ENCODE measurements around the gene ACD. TPM values are rescaled to one million over a fixed set of nuclear protein-coding genes. Genes with fewer than 3 reads are reported as not detected.

Gene ACD
- total RNA-seq, 6 experiments from 2014 or later, result 4.0 to 8.2 (median 5.9) TPM

- H3K4me1 ChIP-seq, result peaks cover 0 to 1% (median 0%) of the 10 kb centered on the region in 4 donors
- DNase-seq, result peak in 2 of 3 donors; percentile 37 to 41
- TF ChIP-seq POLR2A (IDR thresholded peaks at IDR 0.05), result no peak
- no peak for TF ChIP-seq CTCF (IDR thresholded peaks at IDR 0.05)
- intact Hi-C loops (cut with DNase I), result no loop called here
- ATAC-seq, result no peak
- WGBS (ENCODE audit: insufficient coverage, low coverage, low lambda C conversion rate, missing lambda C conversion rate), result no CpG with 5 or more reads among the region's 13 CpGs
- no peak overlapping the region for H3K4me3 ChIP-seq
- H3K9me3 ChIP-seq, result no peaks in the 10 kb centered on the region
- H3K36me3 ChIP-seq, result no peaks in the 10 kb centered on the region
- H3K27me3 ChIP-seq, result peaks cover 0 to 4% of the 10 kb centered on the region in 2 donors
- H3K27ac ChIP-seq, result no peak overlapping the region
Observed at GRCh38 chr16:67647681-67648080, 12.4 kb downstream of the ACD start.

GRCh38 chr16:67647111-67647651 lies 12.9 kb downstream of the ACD start:
- no peak for TF ChIP-seq POLR2A (IDR thresholded peaks at IDR 0.05)
- no peak for TF ChIP-seq CTCF (IDR thresholded peaks at IDR 0.05)
- Histone ChIP-seq H3K4me3 (no peak overlapping the region), H3K27me3 (peaks cover 0 to 4% of the 10 kb centered on the region in 2 donors), H3K9me3 (no peaks in the 10 kb centered on the region), H3K4me1 (peaks cover 0 to 6% (median 0%) of the 10 kb centered on the region in 4 donors), H3K36me3 (no peaks in the 10 kb centered on the region), H3K27ac (no peak overlapping the region)
- intact Hi-C loops (cut with DNase I), result no loop called here
- ATAC-seq, result no peak
- WGBS (ENCODE audit: insufficient coverage, low coverage, low lambda C conversion rate, missing lambda C conversion rate), result no CpG with 5 or more reads among the region's 15 CpGs
- DNase-seq, result no peak

- Histone ChIP-seq H3K27ac (no peak overlapping the region), H3K27me3 (peaks cover 0 to 4% of the 10 kb centered on the region in 2 donors)
- no peak for ATAC-seq
Observed at GRCh38 chr16:67645397-67646121, 14.5 kb downstream of the ACD start.

DNA sequence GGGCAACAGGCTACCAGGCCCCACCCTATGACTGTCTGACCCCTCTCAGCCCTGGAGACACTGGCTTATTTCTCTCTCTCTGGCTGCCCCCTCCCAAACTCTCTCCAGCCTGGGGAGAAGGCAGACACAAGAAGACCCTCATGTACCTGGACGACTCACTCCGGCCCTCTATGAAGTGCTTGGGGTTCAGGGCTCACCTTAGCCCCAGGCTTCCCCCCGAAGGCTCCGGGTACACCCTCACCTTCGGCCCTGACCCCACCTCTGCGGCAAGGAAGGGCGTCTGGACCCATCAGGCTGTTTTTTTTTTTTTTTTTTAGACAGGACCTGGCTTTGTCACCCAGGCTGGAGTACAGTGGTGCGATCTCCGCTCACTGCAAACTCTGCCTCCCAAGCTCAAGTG lies 16.0 kb downstream of the ACD start:
- Histone ChIP-seq H3K4me1 (peaks cover 0 to 18% (median 4%) of the 10 kb centered on the region in 4 donors), H3K36me3 (peaks cover 0 to 3% (median 0%) of the 10 kb centered on the region in 4 donors), H3K27me3 (peaks cover 0 to 4% of the 10 kb centered on the region in 2 donors), H3K27ac (no peak overlapping the region), H3K4me3 (no peak overlapping the region), H3K9me3 (no peaks in the 10 kb centered on the region)
- DNase-seq, result no peak
- intact Hi-C loops (cut with DNase I), result no loop called here
- no peak for ATAC-seq
- TF ChIP-seq CTCF (IDR thresholded peaks at IDR 0.05) (no peak), POLR2A (IDR thresholded peaks at IDR 0.05) (no peak)
- WGBS (ENCODE audit: insufficient coverage, low coverage, low lambda C conversion rate, missing lambda C conversion rate), result 91% methylated on average over 4 of the region's 9 CpGs

More at GRCh38 chr16:67645397-67646121, 14.5 kb downstream of the ACD start:
- no peaks in the 10 kb centered on the region for H3K9me3 ChIP-seq
- peak overlapping the region in 1 of 3 donors; percentile 14 for H3K4me3 ChIP-seq
- TF ChIP-seq POLR2A (IDR thresholded peaks at IDR 0.05) (no peak), CTCF (IDR thresholded peaks at IDR 0.05) (no peak)
- 51% methylated on average over 2 of the region's 15 CpGs for WGBS (ENCODE audit: insufficient coverage, low coverage, low lambda C conversion rate, missing lambda C conversion rate)
- peaks cover 0 to 18% (median 4%) of the 10 kb centered on the region in 4 donors for H3K4me1 ChIP-seq
- intact Hi-C loops (cut with DNase I), result no loop called here
- no peaks in the 10 kb centered on the region for H3K36me3 ChIP-seq
- DNase-seq, result peak in 1 of 3 donors; percentile 37
